Islet precursor cell (in vitro differentiated cells): ENCODE data around the gene SIK3.

ENCODE experiments used
- DNase-seq: peaks from one replicate; pipeline ENCODE4 v3.0.0-alpha.2; 2018

The SIK3 gene

DNA sequence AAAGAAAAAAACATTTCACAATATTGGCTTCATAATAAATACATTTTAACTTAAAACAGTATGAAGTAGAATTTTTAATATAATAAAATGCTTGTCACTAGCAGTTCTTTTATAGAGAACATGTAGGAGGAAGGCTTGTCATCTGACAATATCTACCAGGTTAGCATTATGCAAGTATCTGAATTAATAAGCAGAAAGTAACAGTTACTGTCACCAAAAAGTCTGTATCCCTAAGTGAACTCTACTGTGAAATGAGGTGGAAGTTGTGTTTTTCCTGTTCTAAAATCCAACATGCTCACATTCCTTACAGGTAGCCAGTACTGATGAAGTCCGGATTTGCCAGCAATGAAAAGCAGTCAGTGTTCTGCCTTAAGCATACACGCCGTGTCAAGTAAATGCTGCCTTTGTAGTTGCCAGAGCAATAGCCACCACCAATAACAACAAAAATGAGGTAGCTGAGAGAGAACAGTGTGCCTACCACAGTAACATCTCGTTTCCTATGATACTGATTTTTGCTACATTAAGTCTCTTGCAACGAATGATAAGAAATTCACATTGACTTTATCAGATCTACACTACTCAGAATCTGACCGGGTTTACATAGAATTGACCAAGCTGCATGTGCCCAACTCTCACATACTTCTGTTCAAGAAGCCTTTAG is 95.5 kb downstream of the SIK3 start:
- DNase-seq = no peak

DNA sequence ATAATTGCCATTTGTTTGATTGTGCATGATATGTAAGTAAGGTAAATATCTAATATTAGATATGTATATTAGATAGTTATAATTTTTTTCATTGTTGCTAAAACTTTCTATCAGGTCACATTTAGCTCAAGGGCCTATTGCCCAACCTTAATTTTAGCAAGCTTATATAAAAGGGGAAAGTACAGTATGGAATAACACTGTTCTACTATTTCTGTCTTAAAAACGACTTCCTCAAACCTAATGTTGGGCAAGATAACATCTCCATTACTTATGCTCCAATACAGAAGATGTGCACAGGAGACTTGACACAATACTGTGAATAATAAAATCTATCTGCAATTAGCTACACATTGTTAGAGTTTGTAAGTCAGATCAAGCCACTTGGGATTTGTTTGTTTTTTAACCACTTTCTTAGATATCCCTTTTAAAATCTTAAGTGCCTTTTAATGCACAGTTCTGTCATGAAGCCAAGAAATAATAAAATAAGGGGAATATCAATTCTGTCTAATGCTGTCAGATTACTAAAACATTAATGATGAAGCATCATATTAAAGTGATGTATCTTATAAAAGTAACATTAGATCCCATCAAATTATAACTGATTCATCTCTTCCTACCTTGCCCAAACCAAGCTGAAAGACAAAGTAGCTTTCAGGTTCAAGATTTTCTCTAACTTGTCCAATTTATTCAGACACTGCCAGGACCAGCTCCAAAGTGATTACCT is 98.1 kb downstream of the SIK3 start:
- DNase-seq = no peak

DNA sequence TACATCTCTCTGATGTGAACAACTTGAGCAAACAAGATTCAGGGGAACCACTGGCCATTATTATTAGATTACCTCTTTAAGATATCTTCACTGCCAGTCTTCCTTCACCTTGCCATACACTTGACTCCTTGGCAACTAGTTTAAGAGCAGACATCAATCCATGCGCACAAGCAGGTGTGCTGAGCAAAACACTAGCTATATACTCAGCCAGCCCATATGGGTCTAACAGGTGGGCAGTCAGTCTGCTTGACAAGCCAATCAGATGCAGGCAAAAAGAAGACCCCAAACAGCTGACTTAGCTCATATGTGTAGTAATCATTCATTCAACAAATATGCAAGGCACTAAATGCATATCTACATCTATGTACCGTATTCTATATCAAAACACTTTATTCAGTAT is 101.2 kb downstream of the SIK3 start:
- DNase-seq = no peak

DNA sequence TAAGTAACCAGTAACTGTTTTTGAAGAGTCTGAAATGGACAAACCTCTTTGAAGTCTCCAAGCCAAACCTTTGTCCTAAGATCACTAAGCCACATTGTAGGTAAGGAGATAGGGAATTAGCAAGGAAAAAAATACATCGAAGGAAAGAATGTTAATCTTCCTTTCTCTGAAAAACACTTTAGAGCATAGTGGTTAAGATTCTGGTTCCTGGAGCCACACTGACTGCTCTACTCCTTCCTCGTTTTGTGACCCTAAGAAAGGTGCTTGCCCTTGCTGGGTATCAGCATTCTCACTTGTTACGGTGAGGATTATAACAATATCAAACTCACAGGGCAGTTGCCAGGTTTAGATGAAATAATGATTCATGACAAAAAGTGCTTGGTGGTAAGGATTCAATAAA is 104.0 kb downstream of the SIK3 start:
- no peak for DNase-seq

DNA sequence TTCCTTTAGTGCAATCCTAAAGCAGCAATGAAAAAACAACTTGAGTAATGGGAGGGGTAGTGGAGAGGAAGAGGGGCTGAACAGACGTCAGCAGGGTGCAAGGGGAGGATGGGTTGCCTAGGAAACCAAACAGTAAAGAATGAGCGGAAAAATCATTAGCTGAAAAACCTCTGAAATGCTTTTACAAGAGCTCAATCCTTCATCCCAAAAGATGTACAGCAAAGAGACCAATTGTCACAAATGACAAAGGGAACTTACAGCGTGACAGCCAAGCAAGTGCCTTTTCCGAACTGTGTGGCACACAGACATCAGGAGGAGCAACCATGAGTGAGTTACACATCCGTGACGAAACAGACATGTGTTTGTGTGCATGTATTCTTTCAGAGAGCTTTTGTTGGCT is 104.6 kb downstream of the SIK3 start:
- no peak for DNase-seq

DNA sequence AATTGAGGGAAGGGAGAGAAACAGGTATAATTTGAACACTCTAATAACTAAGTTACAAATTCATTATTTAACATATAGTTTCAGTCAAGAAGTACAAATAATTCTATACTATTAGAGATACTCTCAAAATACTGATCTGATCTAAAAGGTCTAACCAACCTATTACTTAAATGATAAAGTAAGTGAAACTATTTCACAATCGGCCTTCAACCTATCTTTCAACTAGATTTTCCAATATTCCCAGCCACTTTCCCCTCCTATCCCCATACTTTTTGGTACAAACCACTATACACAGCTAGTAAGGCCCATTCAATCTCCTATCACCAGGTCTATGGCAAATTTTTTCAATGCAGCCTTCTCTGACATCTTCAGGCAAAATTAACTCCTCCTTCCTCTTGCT is 106.7 kb downstream of the SIK3 start:
- DNase-seq = no peak

DNA sequence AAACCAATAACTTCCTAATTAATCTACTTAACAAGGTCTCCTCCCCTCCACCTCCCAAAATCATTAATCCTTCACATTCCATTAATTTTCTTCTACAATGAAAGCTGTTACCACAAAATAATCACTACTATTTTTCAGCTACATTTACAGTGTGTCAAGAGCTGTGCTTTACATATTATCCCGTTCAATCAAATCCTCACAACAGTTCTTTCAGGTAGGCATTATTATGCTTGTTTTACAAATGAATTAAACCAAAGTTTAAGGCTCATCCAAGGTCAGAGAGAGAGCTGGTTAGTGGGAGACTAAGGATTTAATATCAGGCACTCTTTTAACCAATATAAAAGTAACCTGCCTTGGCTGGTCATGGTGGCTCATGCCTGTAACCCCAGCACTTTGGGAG is 107.4 kb downstream of the SIK3 start:
- DNase-seq = no peak

DNA sequence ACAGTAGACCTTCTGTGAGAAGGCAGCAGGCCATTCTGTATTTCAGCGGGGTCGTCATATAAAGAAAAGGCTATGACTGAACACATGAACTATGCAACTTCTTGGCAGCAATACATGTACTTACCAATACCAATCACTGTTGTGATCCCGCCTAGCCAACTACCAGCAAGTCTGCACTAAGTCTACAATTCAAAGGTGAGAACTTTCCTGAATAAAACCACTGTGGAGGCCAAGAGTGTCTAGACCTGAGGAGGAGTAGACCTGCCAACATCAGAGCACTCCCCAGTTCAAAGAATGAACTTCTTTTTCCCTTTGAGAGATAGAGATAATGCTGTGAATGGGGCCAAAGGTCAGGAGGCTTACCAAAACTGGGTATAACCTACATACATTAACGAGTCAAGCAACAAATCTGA is 108.2 kb downstream of the SIK3 start:
- DNase-seq = peak; percentile 59

DNA sequence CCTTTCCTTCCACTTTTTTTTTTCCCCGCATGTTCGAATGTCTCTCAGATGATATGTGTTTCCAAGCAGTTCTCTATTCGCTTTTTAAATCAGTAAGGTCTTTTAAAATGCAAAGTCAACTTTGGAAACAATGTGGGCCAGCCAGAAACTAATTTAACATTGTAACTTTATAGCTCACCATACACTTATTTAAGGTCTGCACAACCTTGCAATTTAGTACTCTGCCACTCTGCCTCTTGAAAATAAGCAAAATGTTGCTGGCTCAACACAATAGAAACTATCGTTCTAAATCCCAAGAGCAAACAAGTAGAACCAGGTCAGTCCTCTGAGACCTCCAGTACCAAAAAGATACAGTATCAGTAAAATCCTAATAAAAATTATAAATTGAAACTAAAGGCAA is 109.0 kb downstream of the SIK3 start:
- no peak for DNase-seq

DNA sequence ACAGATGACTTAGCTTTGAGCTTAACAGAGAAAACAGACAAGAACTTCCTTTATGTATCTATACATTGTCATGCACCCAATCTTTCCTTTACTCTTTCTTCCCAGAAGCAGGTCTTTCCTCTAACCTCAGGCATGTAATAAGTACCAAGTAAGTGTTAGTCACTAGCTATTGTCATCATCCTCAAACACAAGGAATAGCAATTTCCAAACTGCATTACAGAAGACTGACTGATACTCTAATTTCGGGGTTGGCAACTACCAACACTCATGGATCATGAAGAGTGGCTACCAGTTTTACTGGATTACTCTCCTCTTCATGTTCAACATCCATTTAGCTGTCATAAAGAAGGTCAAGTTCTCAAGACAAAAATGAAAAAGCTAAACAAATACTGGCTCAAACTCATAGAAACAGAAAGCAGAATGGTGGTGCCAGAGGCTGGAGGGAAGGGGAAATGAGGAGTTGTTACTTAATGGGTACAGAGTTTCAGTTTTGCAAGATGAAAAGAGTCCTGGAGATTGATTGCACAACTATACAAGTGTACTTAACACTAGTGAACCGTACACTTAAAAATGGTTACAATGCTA is 111.6 kb downstream of the SIK3 start:
- no peak for DNase-seq

DNA sequence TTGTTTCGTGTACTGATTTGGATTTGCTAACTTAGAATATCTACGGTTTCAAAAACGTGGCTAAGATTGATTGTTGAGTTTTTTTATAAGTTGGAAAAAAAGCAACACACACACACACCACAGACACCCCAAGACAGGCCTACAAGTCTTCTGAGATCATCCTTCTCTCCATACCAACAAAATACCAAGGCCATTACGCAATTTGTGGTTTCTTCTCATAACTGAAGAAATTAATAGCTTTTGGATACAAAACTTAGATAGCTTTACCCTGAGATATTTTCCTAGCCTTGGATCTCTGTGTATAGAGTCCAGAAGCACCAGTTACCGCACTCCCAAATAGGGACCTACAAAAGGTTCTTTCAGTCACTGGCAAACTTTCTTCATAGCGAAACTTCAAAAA is 113.6 kb downstream of the SIK3 start:
- no peak for DNase-seq

DNA sequence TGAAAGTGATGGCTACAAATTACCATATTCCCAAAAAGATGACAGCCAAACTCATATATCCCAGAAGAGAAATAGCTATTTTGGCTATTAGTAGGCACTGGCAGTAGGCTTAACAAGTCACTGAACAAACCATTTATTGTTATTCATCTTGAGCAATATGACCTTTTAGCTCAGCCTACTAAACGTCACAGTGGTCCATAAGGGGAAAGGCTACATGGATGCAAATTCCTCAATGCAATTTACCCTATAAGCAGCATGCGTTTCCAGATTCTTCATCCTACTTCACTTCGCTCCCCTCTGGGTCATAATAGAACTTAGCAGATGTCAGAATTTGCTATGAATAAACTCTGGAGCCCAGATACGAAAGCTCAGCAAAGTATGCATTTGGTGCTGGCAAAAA is 114.0 kb downstream of the SIK3 start:
- no peak for DNase-seq

DNA sequence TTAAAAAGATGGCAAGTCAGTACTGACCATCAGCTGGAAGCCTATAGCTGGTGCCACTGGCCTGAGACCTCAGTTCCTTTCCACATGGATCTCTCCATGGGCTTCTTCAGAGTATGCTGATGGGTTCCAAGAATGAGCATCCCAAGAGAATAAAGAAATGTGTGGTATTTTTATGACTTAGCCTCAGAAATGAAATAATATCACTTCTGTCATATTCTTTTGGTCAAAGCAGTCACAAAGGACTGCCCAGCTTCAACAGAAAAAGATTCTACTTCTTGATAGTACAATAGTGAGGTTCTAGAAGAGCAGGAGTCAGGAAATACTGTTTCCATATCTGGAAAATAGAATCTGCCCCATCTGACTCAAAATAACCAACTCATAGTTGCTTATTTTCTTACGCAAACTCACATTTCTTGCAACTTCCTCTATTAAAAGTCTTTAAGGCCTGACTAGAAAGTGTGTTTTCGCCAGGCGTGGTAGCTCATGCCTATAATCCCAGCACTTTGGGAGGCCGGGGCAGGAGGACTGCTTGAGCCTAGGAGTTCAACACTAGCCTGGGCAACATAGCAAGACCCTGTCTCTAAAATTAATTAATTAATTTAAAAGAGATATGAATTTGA is 116.9 kb downstream of the SIK3 start:
- DNase-seq = no peak

DNA sequence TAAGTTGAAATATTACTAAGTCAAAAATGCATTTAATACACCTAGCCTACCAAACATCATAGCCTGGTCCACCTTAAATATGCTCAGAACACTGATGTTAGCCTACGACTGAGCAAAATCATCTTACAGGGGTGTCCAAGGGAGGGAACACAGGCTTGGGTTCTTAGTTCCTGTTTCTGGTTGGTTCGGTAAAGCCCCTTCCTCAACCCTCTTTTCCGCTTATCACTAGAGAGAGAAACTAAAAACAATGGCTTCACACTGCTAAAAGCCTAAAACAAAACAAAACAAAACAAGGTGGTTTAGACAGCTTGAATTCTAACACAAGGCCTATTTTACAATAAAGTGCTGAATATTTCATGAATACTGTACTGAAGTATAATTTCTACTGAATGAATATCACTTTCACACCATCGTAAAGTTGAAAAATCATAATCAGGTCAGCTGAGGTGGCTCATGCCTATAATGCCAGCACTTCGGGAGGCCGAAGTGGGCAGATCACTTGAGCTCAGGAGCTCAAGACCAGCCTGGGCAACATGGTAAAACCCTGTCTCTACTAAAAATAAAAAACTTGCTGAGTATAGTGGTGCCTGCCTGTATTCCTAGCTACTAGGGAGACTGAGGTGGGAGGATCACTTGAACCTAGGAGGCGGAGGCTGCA is 118.0 kb downstream of the SIK3 start:
- no peak for DNase-seq

DNA sequence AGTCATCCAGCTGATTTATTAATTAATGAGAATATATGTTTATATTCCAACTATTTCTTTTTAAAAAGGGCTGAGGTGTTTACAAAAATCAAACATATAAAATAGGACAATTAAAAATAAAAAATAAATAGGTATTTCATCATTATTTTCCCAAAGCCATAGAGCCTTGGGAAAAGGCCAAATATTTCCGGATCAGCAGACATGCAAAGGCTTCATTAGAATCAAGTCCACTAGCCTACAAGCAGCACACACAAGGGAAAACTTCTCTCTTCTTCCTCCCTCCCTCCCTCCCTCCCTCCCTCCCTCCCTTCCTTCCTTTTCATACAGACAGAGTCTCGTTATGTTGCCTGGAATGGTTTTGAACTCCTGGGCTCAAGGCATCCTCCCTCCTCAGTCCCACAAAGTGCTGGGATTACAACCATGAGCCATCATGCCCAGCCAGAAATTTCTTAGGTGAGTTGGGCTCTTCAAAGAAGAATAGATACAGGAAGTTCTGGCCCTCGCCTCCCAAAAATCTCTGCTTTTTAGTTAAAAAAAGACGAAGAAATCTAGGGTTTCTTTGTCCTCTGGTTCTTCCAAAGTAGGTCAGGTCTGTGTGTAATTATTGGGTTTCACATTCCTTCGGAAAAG is 121.2 kb downstream of the SIK3 start:
- peak; percentile 86 for DNase-seq

DNA sequence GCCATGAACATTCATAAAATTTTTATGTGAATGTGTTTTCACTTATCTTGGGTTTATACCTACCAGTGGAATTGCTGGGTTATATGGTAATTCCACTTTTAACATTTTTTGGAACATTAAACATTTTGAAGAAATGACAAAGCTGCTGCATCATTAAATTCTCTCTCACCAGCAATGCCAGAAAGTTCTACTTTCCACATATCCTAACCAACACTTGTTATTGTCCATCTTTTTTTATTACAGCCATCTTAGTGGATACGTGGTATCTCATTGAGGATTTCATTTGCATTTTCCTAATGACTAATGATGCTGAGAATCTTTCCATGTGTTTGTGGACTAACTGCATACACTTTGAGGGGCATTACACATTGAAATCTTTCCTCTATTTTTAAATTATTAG is 122.6 kb downstream of the SIK3 start:
- DNase-seq = no peak

DNA sequence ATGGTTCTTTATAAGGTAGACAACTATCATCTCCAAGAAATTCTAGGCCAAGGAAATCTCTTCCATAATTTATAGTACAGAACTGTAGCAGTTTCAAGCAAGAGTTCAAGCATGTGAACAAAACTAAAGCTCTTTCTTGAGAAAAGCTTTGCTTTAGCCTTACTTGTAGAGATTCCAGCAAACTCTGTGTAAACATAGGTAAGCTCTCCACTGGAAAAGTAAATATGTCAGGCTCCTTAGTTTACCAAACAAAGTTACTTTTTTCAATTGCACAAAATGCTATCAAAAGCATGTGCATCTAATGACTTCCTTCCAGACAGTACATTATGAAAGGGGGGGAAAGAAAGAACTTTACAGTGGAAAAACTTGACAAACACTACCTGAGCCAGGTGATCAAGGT is 125.0 kb downstream of the SIK3 start:
- DNase-seq = no peak

DNA sequence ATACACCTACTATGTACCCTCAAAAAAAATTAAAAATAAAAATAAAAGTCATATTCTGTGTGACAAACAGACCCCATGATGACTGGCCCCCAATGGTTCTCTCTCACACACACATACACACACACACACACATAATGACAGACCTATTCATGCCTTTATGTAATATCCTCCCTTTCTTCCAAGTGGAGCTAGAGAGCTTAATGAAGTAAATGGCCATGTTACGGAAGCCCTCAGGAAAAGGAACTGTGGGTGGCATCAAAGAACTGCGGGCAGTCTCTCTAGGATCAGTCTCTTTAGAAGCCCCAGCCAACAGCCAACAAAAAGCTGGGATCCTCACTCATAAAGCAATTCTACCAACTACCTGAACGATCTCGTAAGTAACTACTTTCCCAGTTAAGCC is 125.5 kb downstream of the SIK3 start:
- DNase-seq = no peak

DNA sequence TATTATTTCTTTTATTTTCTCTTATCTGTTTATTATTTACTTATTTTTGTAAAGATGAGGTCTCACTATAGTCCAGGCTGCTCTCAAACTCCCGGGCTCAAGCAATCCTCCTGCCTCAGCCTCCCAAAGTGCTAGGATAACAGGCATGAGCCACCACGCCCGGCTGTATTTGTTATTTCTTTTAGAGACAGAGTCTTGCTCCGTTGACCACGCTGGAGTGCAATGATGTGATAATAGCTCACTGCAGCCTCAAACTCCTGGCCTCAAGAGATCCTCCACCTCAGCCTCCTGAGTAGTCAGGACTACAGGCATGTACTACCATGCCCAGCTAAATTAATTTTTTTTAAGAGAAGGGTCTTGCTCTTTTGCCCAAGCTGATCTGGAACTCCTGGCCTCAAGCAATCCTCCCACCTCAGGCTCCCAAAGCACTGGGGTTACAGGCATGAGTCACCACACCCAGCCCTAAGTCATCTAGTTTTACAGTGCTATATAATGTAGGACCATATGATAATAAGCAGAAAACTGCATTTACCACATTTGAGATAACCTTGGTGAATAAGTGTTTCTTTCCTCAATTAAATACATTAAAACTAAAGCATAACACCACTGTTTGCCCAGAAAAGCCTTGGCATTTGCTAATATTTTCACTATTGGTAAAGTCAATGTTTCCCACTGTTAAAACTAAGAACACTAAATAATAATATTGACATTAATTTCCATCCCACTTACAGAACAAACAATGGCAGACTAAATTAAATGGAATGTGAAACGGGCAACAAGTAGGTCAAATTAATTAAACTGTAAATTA is 127.5 kb downstream of the SIK3 start:
- peak; percentile 60 for DNase-seq

DNA sequence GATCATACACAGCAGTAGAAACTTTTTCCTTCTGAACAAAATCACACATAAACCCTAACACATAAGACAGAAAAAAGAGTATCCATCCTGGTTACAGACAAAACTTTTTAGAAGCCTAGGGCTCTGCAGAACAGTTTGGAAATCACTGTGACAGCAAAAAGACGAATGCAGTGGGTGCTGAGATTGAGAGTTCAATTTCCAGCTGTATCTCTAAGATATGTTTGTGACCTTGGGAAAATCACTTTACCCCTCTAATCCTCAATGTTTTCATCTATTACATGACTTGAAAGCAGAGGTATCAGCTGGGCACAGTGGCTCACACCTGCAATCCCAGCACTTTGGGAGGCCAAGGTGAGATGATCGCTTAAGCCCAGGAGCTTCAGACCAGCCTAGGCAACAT is 128.5 kb downstream of the SIK3 start:
- no peak for DNase-seq

DNA sequence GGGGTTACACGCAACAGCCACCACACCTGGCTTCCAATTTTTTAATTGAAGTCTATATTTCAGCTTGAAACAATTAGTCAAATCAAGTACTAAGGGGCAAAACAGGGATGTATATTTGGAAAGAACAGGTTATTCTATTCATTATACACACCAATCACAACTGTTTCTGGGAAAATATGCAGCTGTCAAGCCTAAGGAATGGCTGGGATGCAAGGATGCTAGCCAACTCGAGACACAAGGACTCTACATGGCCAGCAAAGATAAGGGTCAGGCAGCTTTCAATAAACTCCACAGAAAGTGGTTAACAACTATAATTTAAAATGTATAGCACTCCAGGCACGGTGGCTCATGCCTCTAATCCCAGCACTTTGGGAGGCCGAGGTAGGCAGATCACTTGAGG is 134.0 kb downstream of the SIK3 start:
- DNase-seq = no peak

DNA sequence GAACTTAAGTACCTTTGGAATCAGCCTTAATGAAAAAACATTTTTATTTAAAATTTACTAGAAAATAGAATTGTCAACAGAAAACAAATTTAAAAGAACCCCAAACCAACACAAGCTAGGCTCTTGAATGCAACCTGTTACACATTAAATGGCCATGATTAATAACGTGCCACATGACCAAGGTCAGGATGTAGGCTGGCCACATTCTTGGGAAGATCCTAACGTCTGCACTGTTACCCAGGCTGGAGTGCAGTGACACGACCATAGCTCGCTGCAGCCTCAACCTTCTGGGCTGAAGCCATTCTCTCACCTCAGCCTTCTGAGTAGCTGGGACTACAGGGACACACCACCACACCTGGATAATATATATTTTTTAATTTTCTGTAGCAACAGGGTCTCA is 134.4 kb downstream of the SIK3 start:
- no peak for DNase-seq
